ENCODE data around the gene CFAP65.

DNA sequence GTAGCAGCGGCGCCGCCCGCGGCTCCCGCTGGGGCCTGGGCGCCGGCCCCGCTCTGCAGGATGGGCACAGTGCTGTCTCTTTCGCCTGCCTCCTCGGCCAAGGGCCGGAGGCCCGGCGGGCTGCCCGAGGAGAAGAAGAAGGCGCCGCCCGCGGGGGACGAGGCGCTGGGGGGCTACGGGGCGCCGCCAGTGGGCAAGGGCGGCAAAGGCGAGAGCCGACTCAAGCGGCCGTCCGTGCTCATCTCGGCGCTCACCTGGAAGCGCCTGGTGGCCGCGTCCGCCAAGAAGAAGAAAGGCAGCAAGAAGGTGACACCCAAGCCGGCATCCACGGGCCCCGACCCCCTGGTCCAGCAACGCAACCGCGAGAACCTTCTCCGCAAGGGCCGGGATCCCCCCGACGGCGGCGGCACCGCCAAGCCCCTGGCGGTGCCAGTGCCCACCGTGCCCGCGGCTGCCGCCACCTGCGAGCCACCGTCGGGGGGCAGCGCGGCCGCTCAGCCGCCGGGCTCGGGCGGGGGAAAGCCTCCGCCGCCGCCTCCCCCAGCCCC lies 81.5 kb downstream of the CFAP65 start:
- TF ChIP-seq, protein P1, sequence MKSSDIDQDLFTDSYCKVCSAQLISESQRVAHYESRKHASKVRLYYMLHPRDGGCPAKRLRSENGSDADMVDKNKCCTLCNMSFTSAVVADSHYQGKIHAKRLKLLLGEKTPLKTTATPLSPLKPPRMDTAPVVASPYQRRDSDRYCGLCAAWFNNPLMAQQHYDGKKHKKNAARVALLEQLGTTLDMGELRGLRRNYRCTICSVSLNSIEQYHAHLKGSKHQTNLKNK (CRISPR knock-in tag; IDR thresholded peaks at IDR 0.05): no peak
- TF ChIP-seq SMAD3 (CRISPR knock-in tag; IDR thresholded peaks at IDR 0.05; ENCODE audit: borderline replicate concordance) (no peak), ZNF263 (CRISPR knock-in tag; IDR thresholded peaks at IDR 0.05; ENCODE audit: low read depth) (no peak), CREB1 (CRISPR knock-in tag; IDR thresholded peaks at IDR 0.05) (no peak), NR2C2 (CRISPR knock-in tag; IDR thresholded peaks at IDR 0.05) (no peak), ELF4 (CRISPR knock-in tag; IDR thresholded peaks at IDR 0.05; ENCODE audit: low read depth) (no peak), KAT7 (CRISPR knock-in tag; IDR thresholded peaks at IDR 0.05; ENCODE audit: borderline replicate concordance) (no peak)
- TF ChIP-seq, protein P2, sequence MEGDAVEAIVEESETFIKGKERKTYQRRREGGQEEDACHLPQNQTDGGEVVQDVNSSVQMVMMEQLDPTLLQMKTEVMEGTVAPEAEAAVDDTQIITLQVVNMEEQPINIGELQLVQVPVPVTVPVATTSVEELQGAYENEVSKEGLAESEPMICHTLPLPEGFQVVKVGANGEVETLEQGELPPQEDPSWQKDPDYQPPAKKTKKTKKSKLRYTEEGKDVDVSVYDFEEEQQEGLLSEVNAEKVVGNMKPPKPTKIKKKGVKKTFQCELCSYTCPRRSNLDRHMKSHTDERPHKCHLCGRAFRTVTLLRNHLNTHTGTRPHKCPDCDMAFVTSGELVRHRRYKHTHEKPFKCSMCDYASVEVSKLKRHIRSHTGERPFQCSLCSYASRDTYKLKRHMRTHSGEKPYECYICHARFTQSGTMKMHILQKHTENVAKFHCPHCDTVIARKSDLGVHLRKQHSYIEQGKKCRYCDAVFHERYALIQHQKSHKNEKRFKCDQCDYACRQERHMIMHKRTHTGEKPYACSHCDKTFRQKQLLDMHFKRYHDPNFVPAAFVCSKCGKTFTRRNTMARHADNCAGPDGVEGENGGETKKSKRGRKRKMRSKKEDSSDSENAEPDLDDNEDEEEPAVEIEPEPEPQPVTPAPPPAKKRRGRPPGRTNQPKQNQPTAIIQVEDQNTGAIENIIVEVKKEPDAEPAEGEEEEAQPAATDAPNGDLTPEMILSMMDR (IDR thresholded peaks at IDR 0.05): no peak
- TF ChIP-seq, protein P3, sequence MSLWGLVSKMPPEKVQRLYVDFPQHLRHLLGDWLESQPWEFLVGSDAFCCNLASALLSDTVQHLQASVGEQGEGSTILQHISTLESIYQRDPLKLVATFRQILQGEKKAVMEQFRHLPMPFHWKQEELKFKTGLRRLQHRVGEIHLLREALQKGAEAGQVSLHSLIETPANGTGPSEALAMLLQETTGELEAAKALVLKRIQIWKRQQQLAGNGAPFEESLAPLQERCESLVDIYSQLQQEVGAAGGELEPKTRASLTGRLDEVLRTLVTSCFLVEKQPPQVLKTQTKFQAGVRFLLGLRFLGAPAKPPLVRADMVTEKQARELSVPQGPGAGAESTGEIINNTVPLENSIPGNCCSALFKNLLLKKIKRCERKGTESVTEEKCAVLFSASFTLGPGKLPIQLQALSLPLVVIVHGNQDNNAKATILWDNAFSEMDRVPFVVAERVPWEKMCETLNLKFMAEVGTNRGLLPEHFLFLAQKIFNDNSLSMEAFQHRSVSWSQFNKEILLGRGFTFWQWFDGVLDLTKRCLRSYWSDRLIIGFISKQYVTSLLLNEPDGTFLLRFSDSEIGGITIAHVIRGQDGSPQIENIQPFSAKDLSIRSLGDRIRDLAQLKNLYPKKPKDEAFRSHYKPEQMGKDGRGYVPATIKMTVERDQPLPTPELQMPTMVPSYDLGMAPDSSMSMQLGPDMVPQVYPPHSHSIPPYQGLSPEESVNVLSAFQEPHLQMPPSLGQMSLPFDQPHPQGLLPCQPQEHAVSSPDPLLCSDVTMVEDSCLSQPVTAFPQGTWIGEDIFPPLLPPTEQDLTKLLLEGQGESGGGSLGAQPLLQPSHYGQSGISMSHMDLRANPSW (CRISPR knock-in tag; conservative IDR thresholded peaks at IDR 0.05; ENCODE audit: low read depth): no peak
- TF ChIP-seq, protein P4, sequence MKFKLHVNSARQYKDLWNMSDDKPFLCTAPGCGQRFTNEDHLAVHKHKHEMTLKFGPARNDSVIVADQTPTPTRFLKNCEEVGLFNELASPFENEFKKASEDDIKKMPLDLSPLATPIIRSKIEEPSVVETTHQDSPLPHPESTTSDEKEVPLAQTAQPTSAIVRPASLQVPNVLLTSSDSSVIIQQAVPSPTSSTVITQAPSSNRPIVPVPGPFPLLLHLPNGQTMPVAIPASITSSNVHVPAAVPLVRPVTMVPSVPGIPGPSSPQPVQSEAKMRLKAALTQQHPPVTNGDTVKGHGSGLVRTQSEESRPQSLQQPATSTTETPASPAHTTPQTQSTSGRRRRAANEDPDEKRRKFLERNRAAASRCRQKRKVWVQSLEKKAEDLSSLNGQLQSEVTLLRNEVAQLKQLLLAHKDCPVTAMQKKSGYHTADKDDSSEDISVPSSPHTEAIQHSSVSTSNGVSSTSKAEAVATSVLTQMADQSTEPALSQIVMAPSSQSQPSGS (CRISPR knock-in tag; IDR thresholded peaks at IDR 0.05; ENCODE audit: borderline replicate concordance, low read depth): no peak
- TF ChIP-seq, protein P5, sequence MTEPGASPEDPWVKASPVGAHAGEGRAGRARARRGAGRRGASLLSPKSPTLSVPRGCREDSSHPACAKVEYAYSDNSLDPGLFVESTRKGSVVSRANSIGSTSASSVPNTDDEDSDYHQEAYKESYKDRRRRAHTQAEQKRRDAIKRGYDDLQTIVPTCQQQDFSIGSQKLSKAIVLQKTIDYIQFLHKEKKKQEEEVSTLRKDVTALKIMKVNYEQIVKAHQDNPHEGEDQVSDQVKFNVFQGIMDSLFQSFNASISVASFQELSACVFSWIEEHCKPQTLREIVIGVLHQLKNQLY (CRISPR knock-in tag; IDR thresholded peaks at IDR 0.05): no peak
